ENCODE results near the gene ATM.

GRCh38 chr11:108177570-108177969 is 45.3 kb upstream of the ATM start:
- TF ChIP-seq, protein P1, sequence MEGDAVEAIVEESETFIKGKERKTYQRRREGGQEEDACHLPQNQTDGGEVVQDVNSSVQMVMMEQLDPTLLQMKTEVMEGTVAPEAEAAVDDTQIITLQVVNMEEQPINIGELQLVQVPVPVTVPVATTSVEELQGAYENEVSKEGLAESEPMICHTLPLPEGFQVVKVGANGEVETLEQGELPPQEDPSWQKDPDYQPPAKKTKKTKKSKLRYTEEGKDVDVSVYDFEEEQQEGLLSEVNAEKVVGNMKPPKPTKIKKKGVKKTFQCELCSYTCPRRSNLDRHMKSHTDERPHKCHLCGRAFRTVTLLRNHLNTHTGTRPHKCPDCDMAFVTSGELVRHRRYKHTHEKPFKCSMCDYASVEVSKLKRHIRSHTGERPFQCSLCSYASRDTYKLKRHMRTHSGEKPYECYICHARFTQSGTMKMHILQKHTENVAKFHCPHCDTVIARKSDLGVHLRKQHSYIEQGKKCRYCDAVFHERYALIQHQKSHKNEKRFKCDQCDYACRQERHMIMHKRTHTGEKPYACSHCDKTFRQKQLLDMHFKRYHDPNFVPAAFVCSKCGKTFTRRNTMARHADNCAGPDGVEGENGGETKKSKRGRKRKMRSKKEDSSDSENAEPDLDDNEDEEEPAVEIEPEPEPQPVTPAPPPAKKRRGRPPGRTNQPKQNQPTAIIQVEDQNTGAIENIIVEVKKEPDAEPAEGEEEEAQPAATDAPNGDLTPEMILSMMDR (IDR thresholded peaks at IDR 0.05), result no peak
- no peak for TF ChIP-seq POLR2A (IDR thresholded peaks at IDR 0.05)
